ENCODE measurements around the gene CTRL. TPM values are rescaled to one million over a fixed set of nuclear protein-coding genes. Genes with fewer than 3 reads are reported as not detected.

CTRL gene
- total RNA-seq, 2 donors from 2014 or later = 0.66 to 2.3 TPM

DNA sequence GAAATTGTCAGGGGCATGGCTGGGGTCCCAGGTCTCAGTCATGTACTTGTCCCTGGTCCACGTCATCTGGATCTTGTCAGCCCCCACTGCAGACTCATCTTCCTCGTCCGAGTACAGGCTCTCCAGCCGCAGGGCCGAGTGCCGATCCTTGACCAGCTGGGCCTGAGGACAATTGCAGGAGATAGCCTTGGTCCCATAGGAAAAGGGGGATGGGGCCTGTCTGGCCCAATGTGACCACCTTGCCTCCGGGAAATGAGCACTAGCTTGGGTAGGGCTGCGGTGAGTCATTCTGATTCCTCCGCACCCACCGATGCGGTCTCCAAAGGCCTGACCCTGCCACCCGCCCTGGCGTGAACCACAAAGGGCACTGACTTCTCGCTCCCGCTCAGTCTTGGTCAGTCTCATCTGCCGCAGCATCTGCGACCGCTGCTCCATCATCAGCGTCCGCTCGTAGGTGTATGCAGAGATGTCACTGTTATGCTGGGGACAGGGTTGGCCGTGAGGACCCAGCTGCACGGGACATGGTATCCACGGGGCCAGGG, 13.8 kb upstream of the CTRL start:
- Histone ChIP-seq H3K4me1 (ENCODE audit: control insufficient read depth, insufficient read depth, low read length) (peaks cover 10% of the 10 kb centered on the region), H3K27me3 (ENCODE audit: control insufficient read depth, insufficient read depth, low read length, poor library complexity, severe bottlenecking) (no peaks in the 10 kb centered on the region), H3K27ac (ENCODE audit: low read depth, low read length) (no peak overlapping the region), H3K4me3 (ENCODE audit: low read length) (no peak overlapping the region), H3K9ac (ENCODE audit: extremely low read depth, low read length, poor library complexity, severe bottlenecking) (no peak overlapping the region), H3K9me3 (ENCODE audit: control insufficient read depth, low read length) (no peaks in the 10 kb centered on the region), H3K36me3 (ENCODE audit: control insufficient read depth, insufficient read depth, low read length) (peaks cover 38% of the 10 kb centered on the region)
- 93 to 94% methylated on average over 13 to 24 of the region's 24 CpGs for WGBS, 2 experiments (ENCODE audit: insufficient coverage in 1 of 2, insufficient read length in 1 of 2)
- H3K4me3 Mint-ChIP-seq = no peak overlapping the region
- DNase-seq = no peak
- peaks cover 6% of the 10 kb centered on the region for H3K4me1 Mint-ChIP-seq
- H3K36me3 Mint-ChIP-seq (ENCODE audit: low read depth) = peaks cover 20% of the 10 kb centered on the region
- no peak for TF ChIP-seq CTCF (conservative IDR thresholded peaks at IDR 0.05)
- H3K27ac Mint-ChIP-seq = no peak overlapping the region
- no peaks in the 10 kb centered on the region for H3K9me3 Mint-ChIP-seq
- no peaks in the 10 kb centered on the region for H3K27me3 Mint-ChIP-seq (ENCODE audit: insufficient read depth)

DNA sequence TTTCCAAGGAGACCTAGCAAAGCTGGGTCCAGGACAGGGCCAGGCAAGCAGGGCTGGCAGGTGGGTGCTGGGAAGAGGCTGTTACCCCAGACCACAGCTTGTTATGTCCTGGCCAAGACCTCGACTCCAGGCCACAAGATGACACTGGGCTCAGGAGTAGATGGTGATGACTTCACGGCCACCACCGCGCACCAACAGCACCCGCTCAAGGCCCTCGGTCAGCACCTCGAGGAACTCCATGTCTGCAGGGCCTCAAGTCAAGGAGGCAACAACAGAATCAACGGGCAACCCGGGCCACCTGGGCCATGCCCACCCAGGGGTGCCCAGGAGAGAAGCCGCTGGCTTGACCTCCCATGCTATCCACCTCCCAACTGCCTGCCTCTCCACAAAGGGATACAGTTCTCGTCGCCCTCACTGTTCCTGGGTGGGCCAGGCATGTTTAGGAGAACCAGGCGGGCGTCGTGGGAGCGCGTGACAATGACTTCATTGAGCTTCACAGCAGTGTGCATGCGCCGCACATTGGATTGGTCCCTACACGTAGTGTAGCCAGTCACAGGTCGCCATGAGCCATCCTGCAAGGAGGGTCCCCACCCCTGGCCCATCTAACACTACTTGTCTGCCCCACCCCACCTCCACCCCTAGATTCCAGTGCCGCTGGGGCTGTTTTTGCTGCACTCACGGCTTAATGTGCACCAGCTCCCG, 13.2 kb upstream of the CTRL start:
- H3K27me3 ChIP-seq (ENCODE audit: control insufficient read depth, insufficient read depth, low read length, poor library complexity, severe bottlenecking) = no peaks in the 10 kb centered on the region
- peaks cover 10% of the 10 kb centered on the region for H3K4me1 ChIP-seq (ENCODE audit: control insufficient read depth, insufficient read depth, low read length)
- H3K27me3 Mint-ChIP-seq (ENCODE audit: insufficient read depth) = no peaks in the 10 kb centered on the region
- no peak for DNase-seq
- H3K36me3 ChIP-seq (ENCODE audit: control insufficient read depth, insufficient read depth, low read length) = peaks cover 38% of the 10 kb centered on the region
- no peak overlapping the region for H3K4me3 Mint-ChIP-seq
- peaks cover 16% of the 10 kb centered on the region for H3K36me3 Mint-ChIP-seq (ENCODE audit: low read depth)
- TF ChIP-seq CTCF (conservative IDR thresholded peaks at IDR 0.05) = no peak
- no peak overlapping the region for H3K4me3 ChIP-seq (ENCODE audit: low read length)
- no peak overlapping the region for H3K27ac Mint-ChIP-seq
- peaks cover 6% of the 10 kb centered on the region for H3K4me1 Mint-ChIP-seq
- H3K9me3 ChIP-seq (ENCODE audit: control insufficient read depth, low read length) = no peaks in the 10 kb centered on the region
- no peaks in the 10 kb centered on the region for H3K9me3 Mint-ChIP-seq
- peak overlapping the region; percentile 70 for H3K27ac ChIP-seq (ENCODE audit: low read depth, low read length)
- 94 to 98% methylated on average over 23 to 24 of the region's 24 CpGs for WGBS, 2 experiments (ENCODE audit: insufficient coverage in 1 of 2, insufficient read length in 1 of 2)
- no peak overlapping the region for H3K9ac ChIP-seq (ENCODE audit: extremely low read depth, low read length, poor library complexity, severe bottlenecking)

DNA sequence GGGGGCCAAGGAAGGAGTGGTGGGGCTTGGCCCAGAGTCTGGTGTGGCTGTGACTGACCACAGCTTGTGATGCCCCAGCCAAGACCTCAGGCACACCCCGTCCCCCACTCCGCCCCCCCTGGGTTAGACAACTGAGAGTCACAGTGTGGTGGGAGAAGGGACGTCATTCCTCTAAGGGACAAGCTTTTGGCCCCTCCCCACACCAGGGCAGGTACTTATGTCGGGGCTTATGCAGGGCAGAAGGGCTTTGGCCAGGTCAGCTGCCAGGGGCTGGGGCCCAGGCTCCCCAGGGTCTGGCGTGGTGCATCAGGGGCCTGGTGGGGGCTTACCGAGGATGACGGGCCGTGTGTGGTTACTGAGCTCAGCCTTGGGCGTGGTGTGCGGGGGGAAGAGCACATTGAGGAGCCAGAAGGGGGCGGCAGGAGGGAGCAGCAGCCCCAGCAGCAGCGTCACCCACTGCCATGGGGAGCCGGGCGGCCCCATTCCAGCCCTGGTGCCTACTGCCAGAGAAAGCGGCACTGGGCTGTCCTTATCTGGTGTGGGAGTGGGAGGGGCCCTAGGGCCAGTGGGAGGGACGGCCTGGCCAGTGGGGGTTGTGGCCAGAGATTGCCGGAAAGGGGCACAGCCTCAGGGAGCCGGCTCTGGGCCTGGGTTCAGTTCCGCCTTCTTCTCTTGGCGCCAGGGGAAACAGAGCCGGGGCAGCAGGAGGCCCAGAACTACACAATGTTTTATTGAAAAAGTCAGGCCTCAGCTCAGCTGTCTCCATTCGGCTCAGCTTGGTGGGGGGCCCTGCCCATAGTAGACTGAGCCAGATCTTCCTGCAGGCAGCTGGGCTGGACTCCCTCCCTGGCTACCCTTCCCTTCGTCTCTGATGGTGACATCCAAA, 12.2 kb upstream of the CTRL start, which contains the start of gene LCAT:
TSS of gene LCAT (minus strand) at position 502 of the 886 bp plus-strand sequence. CDS start at position 483, 19 bp downstream.
- no peak within 1 kb of the TSS for H3K27ac Mint-ChIP-seq
- DNase-seq = no peak
- Histone ChIP-seq H3K4me3 (ENCODE audit: low read length) (no peak within 1 kb of the TSS), H3K27ac (ENCODE audit: low read depth, low read length) (peak within 1 kb of the TSS; percentile 70), H3K9ac (ENCODE audit: extremely low read depth, low read length, poor library complexity, severe bottlenecking) (no peak within 1 kb of the TSS), H3K36me3 (ENCODE audit: control insufficient read depth, insufficient read depth, low read length) (peaks cover 38% of the 10 kb centered on the region), H3K9me3 (ENCODE audit: control insufficient read depth, low read length) (no peaks in the 10 kb centered on the region), H3K4me1 (ENCODE audit: control insufficient read depth, insufficient read depth, low read length) (peaks cover 10% of the 10 kb centered on the region), H3K27me3 (ENCODE audit: control insufficient read depth, insufficient read depth, low read length, poor library complexity, severe bottlenecking) (no peaks in the 10 kb centered on the region)
- no peak within 1 kb of the TSS for H3K4me3 Mint-ChIP-seq
- 88 to 89% methylated on average over 11 to 23 of the region's 23 CpGs for WGBS, 2 experiments (ENCODE audit: insufficient coverage in 1 of 2, insufficient read length in 1 of 2)
- peaks cover 16% of the 10 kb centered on the region for H3K36me3 Mint-ChIP-seq (ENCODE audit: low read depth)
- H3K27me3 Mint-ChIP-seq (ENCODE audit: insufficient read depth) = no peaks in the 10 kb centered on the region
- no peaks in the 10 kb centered on the region for H3K9me3 Mint-ChIP-seq
- peaks cover 6% of the 10 kb centered on the region for H3K4me1 Mint-ChIP-seq
- peak; percentile 41 for TF ChIP-seq CTCF (conservative IDR thresholded peaks at IDR 0.05)
